HCT116 (cell line): Measurements from ENCODE around the gene TFAP2B. TPM values are rescaled to one million over a fixed set of nuclear protein-coding genes. Genes with fewer than 3 reads are reported as not detected.

Experiments used
- ATAC-seq: fragments of 200-7000 bp; cut with Tn5 transposase; 2 replicates; pipeline ENCODE4 v1.9.1; 2020; ENCODE audit warnings: mild to moderate bottlenecking, moderate library complexity
- BruUV-seq: library from RNA; stranded (reverse); fragments of 400-500 nt; replicated peaks from 2 replicates; lab custom pipeline; 2021; lab: Mats Ljungman, UMichigan
- CTCF ChIA-PET: fragments of 300-600 bp; sonication (Branson Sonifier 250); formaldehyde crosslinking; loops from one replicate; lab custom pipeline; 2021; ENCODE audit warnings: antibody characterized with exemption; lab: Charles Lee
- POLR2A ChIA-PET: fragments of 300-600, 350-600 bp; sonication (Branson Sonifier 250); formaldehyde crosslinking; loops from one replicate; lab custom pipeline; 2021; ENCODE audit warnings: antibody characterized with exemption; lab: Charles Lee
- RAD21 ChIA-PET, 2 experiments: fragments of 300-600 bp; sonication (Branson Sonifier 250); formaldehyde crosslinking; loops; one replicate each; lab custom pipeline; 2023; ENCODE audit warnings: low total read pairs in 2 of 2; ENCODE audit not compliant: uncharacterized antibody in 2 of 2, unreplicated experiment in 2 of 2, low non-redundant PET in 1 of 2; lab: Charles Lee
- DNase-seq: peaks from one replicate; pipeline ENCODE4 v3.0.0-alpha.2; 2010; ENCODE audit warnings: low read depth, low spot score
- H2AFZ ChIP-seq: fragments of 200-600 bp; shearing (Covaris generic), sonication (generic); 2 replicates; pipeline ENCODE4 v1.6.1; 2017; ENCODE audit warnings: low read depth, mixed run types, mixed read lengths, antibody characterized with exemption, low read length; ENCODE audit not compliant: poor library complexity, severe bottlenecking
- H3K27ac ChIP-seq: 2 replicates; pipeline ENCODE4 v1.5.1; 2012; ENCODE audit warnings: low read depth, low read length
- H3K27me3 ChIP-seq: fragments of 200-600 bp; sonication (generic); 2 replicates; pipeline ENCODE4 v1.6.1; 2016; ENCODE audit warnings: mixed run types, low read length, mixed read lengths; ENCODE audit not compliant: insufficient read depth
- H3K36me3 ChIP-seq, 2 experiments: fragments of 200-500 bp in 1 of 2; fragments of 200-600 bp in 1 of 2; sonication (Bioruptor generic) in 1 of 2; sonication (generic) in 1 of 2; 2 replicates each; pipeline versions ENCODE4 v1.5.1 to v1.6.1; 2014 to 2016; ENCODE audit warnings: low read length in 2 of 2, inconsistent platforms in 1 of 2, mixed read lengths in 1 of 2, mixed run types in 1 of 2; ENCODE audit not compliant: insufficient read depth in 2 of 2, control insufficient read depth in 1 of 2
- H3K4me1 ChIP-seq, 2 experiments: fragments of 200-600 bp in 1 of 2; sonication (generic) in 1 of 2; 2 replicates each; pipeline versions ENCODE4 v1.5.1 to v1.6.1; 2012 to 2017; ENCODE audit warnings: low read length in 2 of 2, inconsistent platforms in 1 of 2, mild to moderate bottlenecking in 1 of 2, mixed read lengths in 1 of 2, mixed run types in 1 of 2, moderate library complexity in 1 of 2; ENCODE audit not compliant: insufficient read depth in 2 of 2, control insufficient read depth in 1 of 2
- H3K4me2 ChIP-seq: fragments of 200-600 bp; sonication (generic); 2 replicates; pipeline ENCODE4 v1.6.1; 2017; ENCODE audit warnings: mixed run types, low read length, mixed read lengths
- H3K4me3 ChIP-seq, 2 experiments: fragments of 200-600 bp in 1 of 2; sonication (generic) in 1 of 2; replicated peaks in 1 of 2; 2 replicates each; pipeline ENCODE4 v1.5.1; 2011 to 2016; ENCODE audit warnings: low read length in 2 of 2, control low read depth in 1 of 2, low read depth in 1 of 2, mild to moderate bottlenecking in 1 of 2, mixed read lengths in 1 of 2, mixed run types in 1 of 2
- H3K79me2 ChIP-seq: fragments of 200-600 bp; sonication (generic); 2 replicates; pipeline ENCODE4 v1.6.1; 2017; ENCODE audit warnings: mild to moderate bottlenecking, mixed run types, low read length, moderate library complexity, mixed read lengths; ENCODE audit not compliant: insufficient read depth
- H3K9ac ChIP-seq: fragments of 200-600 bp; sonication (generic); 2 replicates; pipeline ENCODE4 v1.6.1; 2016; ENCODE audit warnings: low read length, mixed read lengths
- H3K9me2 ChIP-seq: fragments of 200-600 bp; sonication (generic), shearing (Covaris generic); 2 replicates; pipeline ENCODE4 v1.6.1; 2017; ENCODE audit warnings: mixed run types, mild to moderate bottlenecking, moderate library complexity; ENCODE audit not compliant: insufficient read depth
- H3K9me3 ChIP-seq, 2 experiments: fragments of 200-500 bp in 1 of 2; fragments of 200-600 bp in 1 of 2; sonication (Bioruptor generic) in 1 of 2; sonication (generic) in 1 of 2; 2 replicates each; pipeline ENCODE4 v1.6.1; 2014 to 2017; ENCODE audit warnings: low read length in 2 of 2, mixed read lengths in 2 of 2, inconsistent platforms in 1 of 2, low read depth in 1 of 2, mild to moderate bottlenecking in 1 of 2, mixed run types in 1 of 2, moderate library complexity in 1 of 2; ENCODE audit not compliant: control insufficient read depth in 1 of 2, insufficient read depth in 1 of 2
- H4K20me1 ChIP-seq: fragments of 200-600 bp; sonication (generic), shearing (Covaris generic); 2 replicates; pipeline ENCODE4 v1.6.1; 2017; ENCODE audit warnings: mixed run types, mild to moderate bottlenecking, moderate library complexity; ENCODE audit not compliant: insufficient read depth
- EZH2phosphoT487 ChIP-seq: fragments of 200-600 bp; IDR thresholded peaks from 2 replicates; pipeline ENCODE4 v1.6.1; 2018; ENCODE audit warnings: antibody characterized with exemption, borderline replicate concordance
- FOSL1 ChIP-seq: IDR thresholded peaks from 2 replicates; pipeline ENCODE4 v1.6.1; 2012; ENCODE audit warnings: low read depth
- JUND ChIP-seq: IDR thresholded peaks from 2 replicates; pipeline ENCODE4 v1.6.1; 2012
- MAX ChIP-seq: IDR thresholded peaks from 2 replicates; pipeline ENCODE4 v1.6.1; 2012
- POLR2AphosphoS5 ChIP-seq: IDR thresholded peaks from 2 replicates; pipeline ENCODE4 v1.6.1; 2011; ENCODE audit warnings: mild to moderate bottlenecking, low read depth, low read length, moderate library complexity
- SIN3A ChIP-seq: IDR thresholded peaks from 2 replicates; pipeline ENCODE4 v1.6.1; 2012; ENCODE audit warnings: low read depth
- TCF7L2 ChIP-seq: IDR thresholded peaks from 2 replicates; pipeline ENCODE4 v1.7.0; 2011; ENCODE audit warnings: borderline replicate concordance, inconsistent platforms; ENCODE audit not compliant: insufficient read depth, insufficient read length; ENCODE audit errors: extremely low read depth
- ZFX ChIP-seq: fragments of 450-650 bp; IDR thresholded peaks from 2 replicates; pipeline ENCODE4 v1.6.1; 2017
- intact Hi-C: fragments of 100-400 bp; cut with micrococcal nuclease; formaldehyde crosslinking; loops from 2 replicates; pipeline ENCODE4 v1.10.0; 2022
- total RNA-seq: library from RNA; stranded (reverse); gene quantifications from one replicate; pipeline ENCODE4 v1.2.1, GENCODE V29; 2021; ENCODE audit not compliant: unreplicated experiment
- TF ChIP-seq, protein P1 (sequence below): IDR thresholded peaks from 2 replicates; pipeline ENCODE4 v1.6.1; 2012; ENCODE audit warnings: low read depth

Gene TFAP2B
- total RNA-seq, 1 experiment from 2014 or later = not detected

GRCh38 chr6:50862176-50862575, 43.5 kb downstream of the TFAP2B start:
- H3K36me3 ChIP-seq = no peaks in the 10 kb centered on the region
- no peak overlapping the region for H3K4me3 ChIP-seq
- CTCF ChIA-PET = no interaction called here
- POLR2A ChIA-PET = no interaction called here
- no peak for ATAC-seq
- BruUV-seq = no TSS peak
- H3K9me2 ChIP-seq = no peaks in the 10 kb centered on the region
- no peak overlapping the region for H3K27ac ChIP-seq
- no peak overlapping the region for H3K9ac ChIP-seq
- TF ChIP-seq SIN3A = no peak
- TF ChIP-seq, protein P1, sequence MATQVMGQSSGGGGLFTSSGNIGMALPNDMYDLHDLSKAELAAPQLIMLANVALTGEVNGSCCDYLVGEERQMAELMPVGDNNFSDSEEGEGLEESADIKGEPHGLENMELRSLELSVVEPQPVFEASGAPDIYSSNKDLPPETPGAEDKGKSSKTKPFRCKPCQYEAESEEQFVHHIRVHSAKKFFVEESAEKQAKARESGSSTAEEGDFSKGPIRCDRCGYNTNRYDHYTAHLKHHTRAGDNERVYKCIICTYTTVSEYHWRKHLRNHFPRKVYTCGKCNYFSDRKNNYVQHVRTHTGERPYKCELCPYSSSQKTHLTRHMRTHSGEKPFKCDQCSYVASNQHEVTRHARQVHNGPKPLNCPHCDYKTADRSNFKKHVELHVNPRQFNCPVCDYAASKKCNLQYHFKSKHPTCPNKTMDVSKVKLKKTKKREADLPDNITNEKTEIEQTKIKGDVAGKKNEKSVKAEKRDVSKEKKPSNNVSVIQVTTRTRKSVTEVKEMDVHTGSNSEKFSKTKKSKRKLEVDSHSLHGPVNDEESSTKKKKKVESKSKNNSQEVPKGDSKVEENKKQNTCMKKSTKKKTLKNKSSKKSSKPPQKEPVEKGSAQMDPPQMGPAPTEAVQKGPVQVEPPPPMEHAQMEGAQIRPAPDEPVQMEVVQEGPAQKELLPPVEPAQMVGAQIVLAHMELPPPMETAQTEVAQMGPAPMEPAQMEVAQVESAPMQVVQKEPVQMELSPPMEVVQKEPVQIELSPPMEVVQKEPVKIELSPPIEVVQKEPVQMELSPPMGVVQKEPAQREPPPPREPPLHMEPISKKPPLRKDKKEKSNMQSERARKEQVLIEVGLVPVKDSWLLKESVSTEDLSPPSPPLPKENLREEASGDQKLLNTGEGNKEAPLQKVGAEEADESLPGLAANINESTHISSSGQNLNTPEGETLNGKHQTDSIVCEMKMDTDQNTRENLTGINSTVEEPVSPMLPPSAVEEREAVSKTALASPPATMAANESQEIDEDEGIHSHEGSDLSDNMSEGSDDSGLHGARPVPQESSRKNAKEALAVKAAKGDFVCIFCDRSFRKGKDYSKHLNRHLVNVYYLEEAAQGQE = no peak
- TF ChIP-seq TCF7L2 = no peak
- no peak for TF ChIP-seq EZH2phosphoT487
- no peak for TF ChIP-seq ZFX
- TF ChIP-seq POLR2AphosphoS5 = no peak
- TF ChIP-seq, all 23 proteins: peak for 0
- Histone ChIP-seq H4K20me1 (no peaks in the 10 kb centered on the region), H3K4me1 (no peaks in the 10 kb centered on the region), H3K4me2 (no peak overlapping the region), H3K27me3 (no peaks in the 10 kb centered on the region), H2AFZ (no peak overlapping the region), H3K9me3 (peaks cover 0 to 20% of the 10 kb centered on the region in 2 experiments; a peak in 2 of 4 replicates), H3K79me2 (no peaks in the 10 kb centered on the region)
- no peak for DNase-seq
- RAD21 ChIA-PET = no interaction called here
- intact Hi-C loops = no loop called here

DNA sequence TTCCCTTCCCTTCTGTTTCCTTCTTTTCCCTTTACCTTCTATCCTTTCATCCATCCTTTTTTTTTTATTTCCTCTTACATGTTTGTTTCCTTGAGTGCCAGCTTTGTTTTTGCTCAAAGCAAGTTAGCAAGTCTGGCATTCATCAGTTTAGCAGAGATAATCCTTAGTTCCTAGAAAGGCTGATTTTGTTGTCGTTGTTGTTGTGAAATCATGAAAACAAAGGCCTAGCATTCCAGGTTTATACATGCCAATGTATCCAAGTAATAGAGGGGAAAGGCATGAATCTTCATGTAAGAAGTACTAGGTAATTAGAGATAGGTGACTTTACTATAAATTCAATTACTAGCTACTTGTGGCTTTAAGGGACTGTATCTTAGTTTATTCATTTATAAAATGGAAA, 45.9 kb downstream of the TFAP2B start:
- ChIA-PET CTCF (no interaction called here), RAD21 (no interaction called here), POLR2A (no interaction called here)
- Histone ChIP-seq H3K27me3 (no peaks in the 10 kb centered on the region), H3K9me3 (peaks cover 0 to 17% of the 10 kb centered on the region in 2 experiments; a peak in 2 of 4 replicates), H3K9ac (no peak overlapping the region), H3K36me3 (no peaks in the 10 kb centered on the region), H3K79me2 (no peaks in the 10 kb centered on the region), H2AFZ (no peak overlapping the region), H3K27ac (no peak overlapping the region), H3K4me2 (no peak overlapping the region), H3K9me2 (no peaks in the 10 kb centered on the region), H3K4me3 (no peak overlapping the region), H3K4me1 (no peaks in the 10 kb centered on the region), H4K20me1 (no peaks in the 10 kb centered on the region)
- no TSS peak for BruUV-seq
- intact Hi-C loops = no loop called here
- DNase-seq (no peak), ATAC-seq (no peak)
- TF ChIP-seq JUND (no peak), MAX (no peak), FOSL1 (no peak)
